HL-60 (cell line): ENCODE data around the gene EIF2B2.

Source experiments
- DNase-seq, 2 experiments: peaks; one replicate each; pipeline ENCODE4 v3.0.0-alpha.2; 2010 to 2020; ENCODE audit warnings: low read depth in 1 of 2, low spot score in 1 of 2
- H3K27ac ChIP-seq: fragments of 250-450 bp; sonication (Bioruptor Pico); replicated peaks from 2 replicates; pipeline ENCODE4 v1.5.1; 2020; ENCODE audit warnings: mild to moderate bottlenecking, moderate library complexity
- H3K27me3 ChIP-seq: fragments of 250-450 bp; sonication (Bioruptor Pico); 2 replicates; pipeline ENCODE4 v1.5.1; 2021; ENCODE audit warnings: mild to moderate bottlenecking, moderate library complexity; ENCODE audit not compliant: insufficient read depth, poor library complexity, severe bottlenecking
- H3K4me3 ChIP-seq: replicated peaks from 2 replicates; pipeline ENCODE4 v1.5.1; 2011; ENCODE audit warnings: mild to moderate bottlenecking, control low read depth, low read length; ENCODE audit not compliant: insufficient read depth
- GABPA ChIP-seq: IDR thresholded peaks from 2 replicates; pipeline ENCODE4 v1.6.1; 2012; ENCODE audit warnings: low read depth
- POLR2AphosphoS5 ChIP-seq: IDR thresholded peaks from 2 replicates; pipeline ENCODE4 v1.6.1; 2012; ENCODE audit warnings: low read depth
- REST ChIP-seq: IDR thresholded peaks from 2 replicates; pipeline ENCODE4 v1.6.1; 2012; ENCODE audit warnings: low read depth; ENCODE audit not compliant: insufficient replicate concordance
- SPI1 ChIP-seq: IDR thresholded peaks from 2 replicates; pipeline ENCODE4 v1.6.1; 2012; ENCODE audit warnings: low read depth, mild to moderate bottlenecking, borderline replicate concordance
- TF ChIP-seq, protein P1 (sequence below): IDR thresholded peaks from one replicate; pipeline ENCODE4 v1.5.1; 2011; ENCODE audit warnings: low read length, control low read depth, inconsistent platforms; ENCODE audit not compliant: insufficient read depth

EIF2B2 gene

GRCh38 chr14:74965486-74966153 is 37.1 kb upstream of the EIF2B2 start:
- no peak for TF ChIP-seq GABPA
- TF ChIP-seq REST: no peak
- TF ChIP-seq, protein P1, sequence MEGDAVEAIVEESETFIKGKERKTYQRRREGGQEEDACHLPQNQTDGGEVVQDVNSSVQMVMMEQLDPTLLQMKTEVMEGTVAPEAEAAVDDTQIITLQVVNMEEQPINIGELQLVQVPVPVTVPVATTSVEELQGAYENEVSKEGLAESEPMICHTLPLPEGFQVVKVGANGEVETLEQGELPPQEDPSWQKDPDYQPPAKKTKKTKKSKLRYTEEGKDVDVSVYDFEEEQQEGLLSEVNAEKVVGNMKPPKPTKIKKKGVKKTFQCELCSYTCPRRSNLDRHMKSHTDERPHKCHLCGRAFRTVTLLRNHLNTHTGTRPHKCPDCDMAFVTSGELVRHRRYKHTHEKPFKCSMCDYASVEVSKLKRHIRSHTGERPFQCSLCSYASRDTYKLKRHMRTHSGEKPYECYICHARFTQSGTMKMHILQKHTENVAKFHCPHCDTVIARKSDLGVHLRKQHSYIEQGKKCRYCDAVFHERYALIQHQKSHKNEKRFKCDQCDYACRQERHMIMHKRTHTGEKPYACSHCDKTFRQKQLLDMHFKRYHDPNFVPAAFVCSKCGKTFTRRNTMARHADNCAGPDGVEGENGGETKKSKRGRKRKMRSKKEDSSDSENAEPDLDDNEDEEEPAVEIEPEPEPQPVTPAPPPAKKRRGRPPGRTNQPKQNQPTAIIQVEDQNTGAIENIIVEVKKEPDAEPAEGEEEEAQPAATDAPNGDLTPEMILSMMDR: no peak
- no peaks in the 10 kb centered on the region for H3K27me3 ChIP-seq
- no peak overlapping the region for H3K4me3 ChIP-seq
- H3K27ac ChIP-seq: no peak overlapping the region
- no peak for DNase-seq

DNA sequence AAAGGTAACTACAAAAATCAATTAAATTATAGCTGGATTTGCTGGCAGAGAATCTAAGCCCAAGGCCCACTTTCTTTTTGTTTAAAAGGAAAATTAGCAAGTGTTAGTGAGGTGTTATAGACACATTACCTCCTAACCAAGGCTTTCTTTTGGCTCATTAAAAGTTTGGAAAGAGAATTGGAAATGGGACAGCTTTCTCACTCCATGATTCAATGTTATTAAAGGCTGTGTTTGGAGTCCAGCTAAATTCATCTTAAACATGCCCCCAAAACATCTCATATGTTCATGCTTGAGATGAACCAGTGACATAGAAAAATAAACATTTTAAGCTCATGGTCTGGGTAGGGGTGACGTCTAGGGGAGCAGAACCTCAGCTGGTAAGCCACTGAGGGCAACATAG is 33.9 kb upstream of the EIF2B2 start:
- no peak for DNase-seq
- H3K27ac ChIP-seq: no peak overlapping the region
- no peaks in the 10 kb centered on the region for H3K27me3 ChIP-seq
- H3K4me3 ChIP-seq: no peak overlapping the region
- no peak for TF ChIP-seq REST
- TF ChIP-seq, protein P1: no peak
- TF ChIP-seq SPI1: no peak
- TF ChIP-seq POLR2AphosphoS5: no peak
- TF ChIP-seq GABPA: no peak

DNA sequence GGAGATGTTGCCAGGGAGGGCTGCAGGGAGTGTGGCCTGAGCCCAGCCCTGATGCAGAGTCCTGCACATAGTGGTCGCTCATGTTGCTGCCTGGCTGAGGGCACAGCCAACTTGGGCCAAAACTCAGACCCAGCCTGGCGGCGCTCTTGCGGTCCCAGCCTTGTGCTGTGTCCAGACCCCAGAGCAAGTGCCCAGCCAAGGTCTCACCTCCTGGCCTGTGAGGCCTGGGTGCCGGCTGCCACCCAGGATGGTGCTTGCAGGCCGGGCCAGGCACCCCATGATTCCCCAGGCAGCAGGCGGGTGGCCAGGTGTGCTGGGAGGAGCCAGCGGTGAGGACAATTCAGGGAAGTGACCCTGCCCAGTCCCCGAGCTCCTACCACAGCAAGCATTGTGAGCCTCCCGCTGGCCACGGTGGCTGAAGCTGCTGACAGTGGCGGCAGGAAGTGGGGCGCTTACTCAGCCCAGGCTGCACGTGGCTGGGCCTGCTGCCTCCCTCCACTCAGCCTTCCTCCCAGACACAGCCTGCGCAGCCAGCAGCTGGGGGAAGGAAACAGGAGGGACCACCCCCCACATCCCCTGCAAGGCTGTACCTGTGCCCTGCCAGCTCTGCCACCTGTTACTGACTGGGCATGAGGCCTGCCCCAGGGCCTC is 29.6 kb upstream of the EIF2B2 start:
- TF ChIP-seq GABPA (no peak), REST (no peak)
- H3K27ac ChIP-seq: no peak overlapping the region
- no peak overlapping the region for H3K4me3 ChIP-seq
- H3K27me3 ChIP-seq: no peaks in the 10 kb centered on the region
- peak in 1 of 2 experiments; percentile 2 for DNase-seq
